Esophagus mucosa (tissue), 1 donor: Measurements from ENCODE around the gene AKR1B1. TPM values are rescaled to one million over a fixed set of nuclear protein-coding genes. Genes with fewer than 3 reads are reported as not detected.
"Not testable (repeated sequence)": the region's sequence is repeated elsewhere in the genome, so short reads cannot be mapped to it uniquely, and the experiment has no call there.

Experiments used
- ATAC-seq: fragments of 200-7000 bp; cut with Tn5 transposase; one replicate; pipeline ENCODE4 v1.9.1; 2020
- total RNA-seq: library from RNA; stranded (reverse); gene quantifications from one replicate; pipeline ENCODE4 v1.2.4, GENCODE V29; 2023
- donor health status: DM: yes; HTN: yes; CAD: no.

AKR1B1 gene
- 28.5 TPM for total RNA-seq

GRCh38 chr7:134458806-134459698 is at the start of gene AKR1B1:
Gene AKR1B1, minus strand, starts transcription at chr7:134459100. Its CDS starts 38 bp downstream, at chr7:134459062.
- ATAC-seq, result peak; percentile 93

DNA sequence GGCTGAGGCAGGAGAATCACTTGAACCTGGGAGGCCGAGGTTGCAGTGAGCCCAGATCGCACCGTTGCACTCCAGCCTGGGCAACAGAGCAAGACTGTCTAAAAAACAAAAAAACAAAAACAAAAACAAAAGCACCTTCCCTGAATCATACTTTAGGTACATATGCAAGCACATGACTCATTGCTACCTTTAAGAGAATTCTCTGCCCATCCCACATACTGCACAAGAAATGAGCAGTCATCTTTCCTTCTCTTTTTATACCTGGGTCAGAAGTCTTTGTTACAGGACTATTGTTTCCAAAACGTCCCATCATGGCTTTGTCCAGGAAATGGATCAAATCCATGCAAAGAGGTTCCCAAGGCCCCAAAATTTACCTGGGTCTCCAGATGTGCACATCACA is 47.0 kb upstream of the AKR1B1 start:
- ATAC-seq, result peak; percentile 80

DNA sequence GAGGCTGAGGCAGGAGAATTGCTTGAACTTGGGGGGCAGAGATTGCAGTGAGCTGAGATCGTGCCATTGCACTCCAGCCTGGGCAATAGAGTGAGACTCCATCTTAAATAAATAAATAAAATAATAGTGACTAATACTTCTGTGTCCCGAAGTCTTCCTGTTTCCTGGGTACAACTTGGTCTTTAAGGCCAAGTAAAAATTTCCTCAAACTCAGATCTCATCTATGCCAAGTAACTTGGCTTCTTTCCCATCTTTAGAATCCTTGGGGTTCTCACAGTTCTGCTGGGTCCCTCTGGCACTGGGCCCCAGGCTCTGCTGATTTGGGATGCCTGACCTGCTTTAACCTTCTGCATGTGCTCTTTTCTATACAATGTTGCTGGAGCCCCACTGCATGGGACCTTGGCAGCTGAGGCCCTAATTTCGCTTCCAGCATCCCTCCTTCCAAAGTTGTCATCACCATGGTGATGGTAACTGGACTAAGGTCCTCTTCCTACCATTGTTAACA is 45.8 kb upstream of the AKR1B1 start:
- no peak for ATAC-seq

DNA sequence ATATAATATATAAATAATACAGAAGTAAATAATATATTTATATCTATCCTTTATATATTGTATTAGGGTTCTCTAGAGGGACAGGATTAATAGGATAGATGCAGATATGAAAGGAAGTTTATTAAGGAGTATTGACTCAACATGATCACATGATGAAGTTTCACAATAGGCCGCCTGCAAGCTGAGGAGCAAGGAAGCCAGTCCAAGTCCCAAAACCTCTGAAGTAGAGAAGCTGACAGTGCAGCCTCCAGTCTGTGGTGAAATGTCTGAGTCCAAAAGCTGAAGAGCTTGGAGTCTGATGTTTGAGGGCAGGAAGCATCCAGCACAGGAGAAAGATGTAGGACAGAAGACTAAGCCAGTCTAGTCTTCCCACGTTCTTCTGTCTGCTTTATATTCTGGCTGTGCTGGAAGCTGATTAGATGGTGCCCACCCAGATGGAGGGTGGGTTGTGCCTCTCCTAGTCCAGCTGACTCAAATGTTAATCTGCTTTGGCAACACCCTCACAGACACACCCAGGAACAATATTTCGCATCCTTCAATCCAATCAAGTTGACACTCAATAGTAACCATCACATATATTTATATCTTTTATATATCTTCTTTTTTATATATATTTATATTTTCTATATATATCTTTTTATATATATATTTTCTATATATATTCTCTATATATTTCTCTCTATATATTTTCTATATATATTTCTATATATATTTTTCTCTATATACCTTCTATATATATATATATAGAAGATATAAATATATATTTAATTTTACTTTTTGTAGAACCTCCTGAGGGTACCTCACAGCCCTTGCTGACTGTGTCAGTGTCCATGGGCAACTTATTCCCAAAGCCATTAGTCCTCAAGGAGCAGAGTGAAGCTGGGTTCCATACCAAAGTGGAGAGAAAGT is 43.8 kb upstream of the AKR1B1 start:
- ATAC-seq, result peak; percentile 57

GRCh38 chr7:134500982-134501381 is 42.1 kb upstream of the AKR1B1 start:
- no peak for ATAC-seq

DNA sequence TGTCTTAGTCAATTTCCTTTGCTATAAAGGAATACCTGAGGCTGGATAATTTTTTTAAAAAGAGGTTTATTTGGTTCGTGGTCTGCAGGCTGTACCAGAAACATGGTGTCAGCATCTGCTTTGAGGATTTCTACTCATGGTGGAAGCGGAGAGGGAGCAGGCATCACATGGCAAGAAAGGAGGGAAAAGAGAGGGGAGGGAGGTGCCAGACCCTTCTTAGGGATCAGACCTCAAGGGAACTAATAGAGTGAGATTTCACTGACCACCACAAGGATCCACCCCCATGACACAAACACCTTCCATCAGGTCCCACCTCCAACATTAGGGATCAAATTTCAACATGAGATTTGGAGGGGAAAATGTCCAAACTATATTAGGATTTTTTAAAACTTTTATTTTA is 41.5 kb upstream of the AKR1B1 start:
- no peak for ATAC-seq

GRCh38 chr7:134495546-134495945 is 36.6 kb upstream of the AKR1B1 start:
- no peak for ATAC-seq

DNA sequence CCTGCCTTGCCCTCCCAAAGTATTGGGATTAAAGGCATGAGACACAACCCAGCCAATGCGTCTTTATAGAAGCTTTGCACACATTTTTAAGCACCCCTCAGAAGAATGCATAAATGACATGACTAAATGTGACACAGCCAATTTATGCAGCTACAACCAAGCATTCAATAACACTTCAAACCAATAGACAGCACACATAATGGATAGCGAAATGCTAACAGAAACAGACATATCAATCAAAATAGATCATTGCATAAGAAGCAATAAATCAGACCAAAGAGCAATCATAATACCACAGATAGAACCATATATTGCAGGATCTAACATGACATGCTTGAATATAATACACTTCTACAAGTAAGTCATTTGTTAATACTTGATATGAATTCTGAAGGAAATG is 34.2 kb upstream of the AKR1B1 start:
- no peak for ATAC-seq

DNA sequence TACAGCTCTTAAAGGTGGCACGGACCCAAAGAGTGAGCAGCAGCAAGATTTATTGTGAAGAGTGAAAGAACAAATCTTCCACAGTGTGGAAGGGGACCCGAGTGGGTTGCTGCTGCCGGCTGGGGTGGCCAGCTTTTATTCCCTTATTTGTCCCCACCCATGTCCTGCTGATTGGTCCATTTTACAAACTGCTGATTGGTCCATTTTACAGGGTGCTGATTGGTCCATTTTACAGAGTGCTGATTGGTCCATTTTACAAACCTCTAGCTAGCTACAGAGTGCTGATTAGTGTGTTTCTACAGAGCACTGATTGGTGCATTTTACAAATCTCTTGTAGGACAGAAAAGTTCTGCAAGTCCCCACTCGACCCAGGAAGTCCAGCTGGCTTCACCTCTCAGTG is 28.8 kb upstream of the AKR1B1 start:
- ATAC-seq, result not testable (repeated sequence)

DNA sequence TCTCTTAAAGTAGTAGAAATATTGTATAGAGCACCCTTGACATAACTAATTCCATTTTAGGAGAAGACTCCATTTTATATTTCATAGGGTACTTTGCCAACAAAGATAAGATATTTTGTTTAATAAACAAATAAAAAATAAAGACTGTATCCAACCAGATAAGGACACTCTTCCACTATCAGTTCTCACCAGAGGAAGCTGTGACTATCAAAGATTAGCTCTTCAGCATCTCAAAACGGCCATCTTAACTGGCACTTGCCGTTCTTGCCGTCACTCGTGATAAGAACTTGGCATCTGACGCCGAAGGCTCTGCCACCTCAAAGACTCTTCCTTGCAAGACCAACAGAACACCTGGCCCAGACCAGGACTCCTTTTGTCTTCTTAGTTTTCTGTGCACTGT is 26.3 kb upstream of the AKR1B1 start:
- no peak for ATAC-seq

DNA sequence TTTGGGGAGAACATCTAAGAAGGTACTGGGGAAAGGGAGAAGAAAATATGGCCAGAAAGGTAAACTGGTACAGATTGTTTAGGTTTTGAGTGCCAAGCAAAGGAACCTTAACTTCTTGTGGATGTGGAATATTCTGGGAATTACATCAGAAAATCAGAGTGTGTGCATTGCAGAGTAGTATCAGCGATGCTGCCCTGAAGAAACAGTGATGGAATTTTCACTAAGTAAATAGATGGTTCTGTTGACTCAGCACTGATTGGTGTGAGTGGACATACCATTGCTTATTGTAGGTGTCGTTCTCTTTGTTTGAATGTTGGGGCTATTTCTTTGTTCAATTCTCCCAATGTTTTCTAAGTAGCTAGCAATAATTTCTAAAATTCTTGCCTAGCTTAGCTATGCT is 24.4 kb upstream of the AKR1B1 start:
- ATAC-seq, result no peak

DNA sequence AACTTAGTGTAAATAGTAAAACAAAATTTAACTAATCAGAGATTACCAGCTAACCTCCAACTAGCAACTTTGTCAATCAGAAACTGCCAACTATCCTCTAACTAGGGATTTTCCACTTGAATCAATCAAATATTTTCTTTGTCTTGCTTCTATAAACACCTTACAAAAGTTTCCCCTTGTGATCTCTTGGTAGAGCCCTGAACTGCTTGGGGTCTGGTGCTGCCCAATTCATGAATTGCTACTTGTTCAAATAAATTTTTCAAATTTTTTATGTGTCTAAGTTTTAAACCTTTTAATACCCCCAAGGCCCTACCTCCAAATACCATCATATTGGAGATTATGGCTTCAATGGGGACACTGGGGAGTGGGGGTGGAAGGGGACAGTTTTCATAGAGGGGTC is 24.0 kb upstream of the AKR1B1 start:
- no peak for ATAC-seq

GRCh38 chr7:134481167-134481566 is 22.3 kb upstream of the AKR1B1 start:
- ATAC-seq, result no peak

- ATAC-seq, result peak; percentile 49
Observed at GRCh38 chr7:134480730-134481129, 21.8 kb upstream of the AKR1B1 start.

DNA sequence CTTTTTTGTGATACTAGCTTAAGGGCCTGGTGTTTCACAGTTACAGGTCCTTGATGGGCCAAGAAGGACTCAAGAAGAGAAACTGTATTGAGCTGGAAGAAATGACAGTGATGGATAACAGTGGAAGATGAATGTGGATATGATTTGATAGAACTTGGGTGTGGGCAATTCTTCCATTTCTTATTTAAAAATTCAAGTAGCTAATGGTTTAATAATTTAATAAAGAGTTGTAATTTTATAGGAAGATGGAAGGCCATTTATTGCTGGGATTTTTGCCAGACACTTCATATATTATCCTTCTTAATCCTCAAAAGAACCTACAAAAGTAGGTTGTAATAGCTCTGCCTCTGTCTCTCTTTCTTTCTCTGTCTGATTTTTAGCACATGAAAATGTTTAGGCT is 21.3 kb upstream of the AKR1B1 start:
- no peak for ATAC-seq

GRCh38 chr7:134478707-134479106 is 19.8 kb upstream of the AKR1B1 start:
- no peak for ATAC-seq

DNA sequence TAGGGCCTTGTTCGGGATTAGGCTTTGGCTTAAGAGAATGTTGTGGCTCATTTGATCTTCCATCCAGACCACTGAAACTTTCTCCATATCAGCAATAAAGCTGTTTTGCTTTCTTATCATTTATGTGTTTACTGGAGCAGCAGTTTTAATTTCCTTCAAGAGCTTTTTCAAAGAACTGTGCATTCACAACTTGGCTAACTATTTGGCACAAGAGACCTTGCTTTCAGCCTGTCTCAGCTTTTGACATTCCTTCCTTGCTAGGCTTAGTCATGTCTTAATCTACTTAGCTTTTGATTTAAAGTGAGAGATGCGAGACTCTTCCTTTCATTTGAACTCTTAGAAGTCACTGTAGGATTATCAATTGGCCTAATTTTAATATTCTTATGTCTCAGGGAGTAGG is 19.1 kb upstream of the AKR1B1 start:
- no peak for ATAC-seq

DNA sequence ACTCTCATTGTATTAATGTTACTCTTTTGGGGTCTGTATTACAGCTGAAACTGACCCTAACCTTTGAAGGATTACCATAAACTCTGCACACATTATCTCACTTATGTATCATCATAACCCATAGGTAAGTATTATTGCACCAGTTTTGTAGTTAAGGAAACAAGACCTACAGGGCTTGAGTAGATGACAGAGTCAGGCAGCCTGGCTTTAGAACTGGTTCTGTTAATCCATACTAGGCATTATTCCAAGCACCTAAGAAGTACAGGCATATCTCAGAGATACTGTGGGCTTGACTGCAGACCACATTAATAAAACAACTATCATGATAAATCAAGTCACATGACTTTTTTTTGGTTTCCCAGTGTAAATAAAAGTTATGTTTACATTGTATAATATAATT is 17.1 kb upstream of the AKR1B1 start:
- ATAC-seq, result peak; percentile 81

DNA sequence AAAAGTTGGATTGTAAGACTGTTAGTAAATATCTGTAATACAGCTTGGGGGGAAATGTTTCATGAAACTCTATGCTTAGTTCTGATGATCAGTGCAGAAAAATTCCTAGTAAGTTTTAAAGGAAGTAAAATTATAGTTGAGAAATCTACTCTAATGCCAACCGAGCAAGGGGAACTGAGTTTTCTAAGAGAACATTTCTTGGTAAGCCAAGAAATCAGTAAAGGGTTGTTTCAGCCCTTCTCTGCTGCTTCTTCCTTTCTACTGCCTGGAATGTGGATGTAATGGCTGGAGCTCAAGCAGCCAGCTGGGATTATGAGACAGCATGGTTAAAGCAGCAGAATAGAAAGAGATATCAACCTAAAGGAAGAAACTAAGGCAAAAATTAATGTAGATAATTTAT is 15.9 kb upstream of the AKR1B1 start:
- no peak for ATAC-seq

- ATAC-seq, result no peak
Observed at GRCh38 chr7:134473861-134474291, 15.0 kb upstream of the AKR1B1 start.

DNA sequence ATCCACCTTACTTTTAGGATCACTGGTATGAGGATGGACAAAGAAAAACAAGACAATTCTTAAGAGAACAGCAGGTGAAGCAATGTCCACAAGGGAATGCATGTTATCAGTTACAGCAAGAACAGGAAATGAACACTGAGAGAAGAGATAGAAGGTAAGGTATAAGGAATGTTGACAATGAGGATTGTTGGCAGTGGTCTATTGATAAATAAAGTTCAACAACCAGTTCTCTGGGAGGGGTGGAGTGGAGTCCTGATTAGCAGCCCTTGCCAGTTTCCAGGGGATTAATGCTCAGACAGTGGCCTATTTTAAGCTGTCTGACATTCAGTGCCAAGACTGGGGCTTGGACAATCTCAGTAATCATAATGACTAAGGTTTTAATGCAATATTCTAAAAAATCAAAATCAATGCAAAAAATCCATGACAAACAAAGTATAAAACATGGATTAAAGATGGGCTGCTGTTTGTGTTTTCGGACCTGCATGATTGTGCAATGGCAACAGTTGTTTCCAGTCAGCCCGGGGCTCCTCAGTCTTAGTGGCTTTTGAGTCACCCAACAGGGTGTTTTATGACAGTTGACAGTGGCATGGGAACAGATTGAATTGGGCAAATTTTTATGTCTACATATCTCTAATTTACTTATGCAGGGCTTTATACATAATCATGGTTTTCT is 13.8 kb upstream of the AKR1B1 start:
- ATAC-seq, result peak; percentile 65

DNA sequence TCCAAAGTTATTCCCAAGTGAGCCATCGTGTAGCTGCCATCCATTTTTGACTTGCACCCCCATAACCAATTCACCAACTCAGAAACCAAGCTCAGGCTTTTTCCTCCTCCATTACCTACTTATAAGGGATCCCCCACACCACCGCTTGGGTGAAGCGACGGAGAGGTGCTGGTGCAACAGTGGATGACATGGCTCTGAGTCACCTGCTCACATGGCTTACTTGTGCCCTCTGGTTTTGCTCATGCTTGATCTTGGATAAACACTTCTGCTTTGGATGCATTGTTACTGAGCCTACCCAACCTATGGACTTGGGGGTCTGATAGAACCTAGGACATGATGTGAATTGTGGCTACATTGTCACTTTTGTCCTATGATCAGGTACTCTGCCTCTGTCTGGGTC is 12.0 kb upstream of the AKR1B1 start:
- peak; percentile 94 for ATAC-seq

- no peak for ATAC-seq
Observed at GRCh38 chr7:134469622-134470021, 10.7 kb upstream of the AKR1B1 start.
